ENCODE measurements around the gene NDUFB8.

DNA sequence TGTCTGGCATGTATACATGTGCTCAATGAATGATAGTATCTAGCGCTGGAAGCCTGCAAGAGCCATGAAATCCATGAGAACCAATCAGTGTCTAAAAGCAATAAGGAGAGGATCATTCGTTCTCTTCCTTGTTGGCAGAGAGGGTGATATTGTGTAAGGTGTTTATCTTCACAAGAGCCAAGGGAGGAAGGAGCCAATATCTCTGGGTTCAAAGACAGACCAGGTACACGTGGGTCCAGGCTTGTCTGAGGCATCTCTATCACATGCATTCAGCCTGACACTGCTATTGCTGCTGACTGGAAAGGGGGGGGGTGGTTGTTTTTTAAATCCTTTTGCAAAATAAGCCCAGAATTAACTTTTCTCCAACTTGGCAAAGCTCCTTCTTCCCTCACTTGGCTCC, 14.1 kb downstream of the NDUFB8 start:
- TF ChIP-seq, protein P1, sequence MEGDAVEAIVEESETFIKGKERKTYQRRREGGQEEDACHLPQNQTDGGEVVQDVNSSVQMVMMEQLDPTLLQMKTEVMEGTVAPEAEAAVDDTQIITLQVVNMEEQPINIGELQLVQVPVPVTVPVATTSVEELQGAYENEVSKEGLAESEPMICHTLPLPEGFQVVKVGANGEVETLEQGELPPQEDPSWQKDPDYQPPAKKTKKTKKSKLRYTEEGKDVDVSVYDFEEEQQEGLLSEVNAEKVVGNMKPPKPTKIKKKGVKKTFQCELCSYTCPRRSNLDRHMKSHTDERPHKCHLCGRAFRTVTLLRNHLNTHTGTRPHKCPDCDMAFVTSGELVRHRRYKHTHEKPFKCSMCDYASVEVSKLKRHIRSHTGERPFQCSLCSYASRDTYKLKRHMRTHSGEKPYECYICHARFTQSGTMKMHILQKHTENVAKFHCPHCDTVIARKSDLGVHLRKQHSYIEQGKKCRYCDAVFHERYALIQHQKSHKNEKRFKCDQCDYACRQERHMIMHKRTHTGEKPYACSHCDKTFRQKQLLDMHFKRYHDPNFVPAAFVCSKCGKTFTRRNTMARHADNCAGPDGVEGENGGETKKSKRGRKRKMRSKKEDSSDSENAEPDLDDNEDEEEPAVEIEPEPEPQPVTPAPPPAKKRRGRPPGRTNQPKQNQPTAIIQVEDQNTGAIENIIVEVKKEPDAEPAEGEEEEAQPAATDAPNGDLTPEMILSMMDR (conservative IDR thresholded peaks at IDR 0.05; ENCODE audit: low read depth, low read length), result no peak
- no peak for TF ChIP-seq POLR2A (IDR thresholded peaks at IDR 0.05; ENCODE audit: low read depth, low read length)

Measured in IMR-90 (cell line).